GM19351 (cell line): ENCODE data around the gene ARL13B.

Experiments
- ATAC-seq: cut with Tn5 transposase; IDR thresholded peaks from one replicate; pipeline ENCODE4 v1.9.1; 2021; ENCODE audit warnings: mild to moderate bottlenecking, moderate library complexity; ENCODE audit not compliant: unreplicated experiment

Gene ARL13B

GRCh38 chr3:94095111-94095510 lies 115.2 kb downstream of the ARL13B start:
- ATAC-seq, result no peak

- ATAC-seq, result peak; percentile 43
Observed at GRCh38 chr3:94098452-94098851, 118.5 kb downstream of the ARL13B start.

GRCh38 chr3:94099311-94099710 lies 119.4 kb downstream of the ARL13B start:
- no peak for ATAC-seq

GRCh38 chr3:94101860-94102259 lies 121.9 kb downstream of the ARL13B start:
- peak; percentile 57 for ATAC-seq
